Measurements from ENCODE around the gene SHISA9.

Gene SHISA9

DNA sequence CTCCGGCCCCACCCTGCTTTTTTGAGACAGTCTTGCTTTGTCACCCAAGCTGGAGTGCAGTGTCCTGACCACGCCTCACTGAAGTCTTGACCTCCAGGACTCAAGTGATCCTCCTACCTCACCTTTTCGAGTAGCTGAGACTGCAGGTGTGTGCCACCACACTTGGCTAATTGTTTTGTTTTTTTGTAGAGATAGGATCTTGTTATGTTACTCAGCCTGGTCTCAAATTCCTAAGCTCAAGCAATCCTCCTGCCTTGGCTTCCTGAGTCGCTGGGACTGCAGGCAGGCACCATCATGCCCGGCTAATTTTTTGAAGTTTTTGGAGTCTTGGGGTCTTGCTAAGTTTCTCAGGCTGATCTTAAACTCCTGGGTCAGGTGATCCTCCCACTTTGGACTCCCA is 206.7 kb downstream of the SHISA9 start:
- no peaks in the 10 kb centered on the region for H3K36me3 ChIP-seq
- no peaks in the 10 kb centered on the region for H3K4me1 ChIP-seq
- no peak overlapping the region for H3K4me3 ChIP-seq (ENCODE audit: low read depth, low read length)
- TF ChIP-seq, protein P1, sequence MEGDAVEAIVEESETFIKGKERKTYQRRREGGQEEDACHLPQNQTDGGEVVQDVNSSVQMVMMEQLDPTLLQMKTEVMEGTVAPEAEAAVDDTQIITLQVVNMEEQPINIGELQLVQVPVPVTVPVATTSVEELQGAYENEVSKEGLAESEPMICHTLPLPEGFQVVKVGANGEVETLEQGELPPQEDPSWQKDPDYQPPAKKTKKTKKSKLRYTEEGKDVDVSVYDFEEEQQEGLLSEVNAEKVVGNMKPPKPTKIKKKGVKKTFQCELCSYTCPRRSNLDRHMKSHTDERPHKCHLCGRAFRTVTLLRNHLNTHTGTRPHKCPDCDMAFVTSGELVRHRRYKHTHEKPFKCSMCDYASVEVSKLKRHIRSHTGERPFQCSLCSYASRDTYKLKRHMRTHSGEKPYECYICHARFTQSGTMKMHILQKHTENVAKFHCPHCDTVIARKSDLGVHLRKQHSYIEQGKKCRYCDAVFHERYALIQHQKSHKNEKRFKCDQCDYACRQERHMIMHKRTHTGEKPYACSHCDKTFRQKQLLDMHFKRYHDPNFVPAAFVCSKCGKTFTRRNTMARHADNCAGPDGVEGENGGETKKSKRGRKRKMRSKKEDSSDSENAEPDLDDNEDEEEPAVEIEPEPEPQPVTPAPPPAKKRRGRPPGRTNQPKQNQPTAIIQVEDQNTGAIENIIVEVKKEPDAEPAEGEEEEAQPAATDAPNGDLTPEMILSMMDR (IDR thresholded peaks at IDR 0.05; ENCODE audit: low read depth, low read length): no peak
- no peaks in the 10 kb centered on the region for H3K27me3 ChIP-seq
- no peaks in the 10 kb centered on the region for H3K9me3 ChIP-seq
- no peak for DNase-seq

DNA sequence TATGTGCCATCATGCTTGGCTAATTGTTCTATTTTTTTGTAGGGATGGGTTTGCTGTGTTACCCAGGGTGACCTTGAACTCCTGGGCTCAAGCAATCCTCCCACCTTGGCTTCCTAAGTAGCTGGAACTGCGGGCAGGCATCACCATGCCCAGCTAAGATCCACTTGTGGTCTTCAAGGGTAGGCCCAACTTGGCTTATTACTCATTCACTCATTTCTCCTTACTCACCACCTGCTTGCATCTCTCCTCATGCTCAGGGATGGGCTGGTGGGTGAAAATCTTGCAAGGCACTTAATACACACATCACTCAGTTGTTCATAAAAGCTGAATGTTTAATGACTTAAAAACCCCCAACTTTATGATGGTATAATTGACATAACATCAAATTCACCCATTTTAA is 207.8 kb downstream of the SHISA9 start:
- no peak for DNase-seq
- Histone ChIP-seq H3K36me3 (no peaks in the 10 kb centered on the region), H3K27me3 (no peaks in the 10 kb centered on the region), H3K4me1 (no peaks in the 10 kb centered on the region), H3K4me3 (ENCODE audit: low read depth, low read length) (no peak overlapping the region), H3K9me3 (no peaks in the 10 kb centered on the region)
- TF ChIP-seq, protein P1 (IDR thresholded peaks at IDR 0.05; ENCODE audit: low read depth, low read length): no peak

DNA sequence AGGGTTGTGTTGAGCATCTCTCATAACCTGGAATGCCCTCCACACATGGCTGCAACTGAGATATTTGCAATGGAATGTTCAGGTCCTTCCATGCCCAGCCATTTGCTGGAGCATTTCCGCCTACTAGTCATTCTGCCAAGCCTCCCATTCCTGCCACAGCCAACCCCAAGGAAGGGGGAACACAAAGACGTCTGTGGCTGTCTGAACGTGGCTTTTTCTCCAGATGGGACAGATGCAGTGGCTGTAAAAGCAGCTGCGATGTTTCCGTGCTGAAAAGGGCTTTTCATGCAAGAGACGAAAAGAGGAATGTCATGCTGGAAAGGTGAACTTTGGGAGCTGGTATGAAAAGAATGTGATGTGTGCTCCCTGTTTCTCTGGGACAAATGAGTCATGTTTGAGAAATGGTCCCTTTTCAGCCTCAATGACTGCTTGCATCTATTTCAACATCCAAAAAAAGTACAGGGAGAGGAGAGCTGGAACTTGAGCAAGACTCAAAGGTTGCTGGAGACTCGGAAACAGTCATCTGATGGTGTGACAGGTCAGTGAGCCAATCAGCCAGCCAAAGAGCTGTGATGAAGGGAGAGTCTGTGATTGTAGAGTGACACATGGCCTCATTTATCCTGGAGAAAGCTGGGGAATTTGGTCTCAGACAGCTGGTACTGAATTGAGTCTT is 208.9 kb downstream of the SHISA9 start:
- no peaks in the 10 kb centered on the region for H3K9me3 ChIP-seq
- TF ChIP-seq, protein P1 (IDR thresholded peaks at IDR 0.05; ENCODE audit: low read depth, low read length): no peak
- no peak for DNase-seq
- no peaks in the 10 kb centered on the region for H3K27me3 ChIP-seq
- no peaks in the 10 kb centered on the region for H3K4me1 ChIP-seq
- H3K4me3 ChIP-seq (ENCODE audit: low read depth, low read length): no peak overlapping the region
- H3K36me3 ChIP-seq: no peaks in the 10 kb centered on the region

DNA sequence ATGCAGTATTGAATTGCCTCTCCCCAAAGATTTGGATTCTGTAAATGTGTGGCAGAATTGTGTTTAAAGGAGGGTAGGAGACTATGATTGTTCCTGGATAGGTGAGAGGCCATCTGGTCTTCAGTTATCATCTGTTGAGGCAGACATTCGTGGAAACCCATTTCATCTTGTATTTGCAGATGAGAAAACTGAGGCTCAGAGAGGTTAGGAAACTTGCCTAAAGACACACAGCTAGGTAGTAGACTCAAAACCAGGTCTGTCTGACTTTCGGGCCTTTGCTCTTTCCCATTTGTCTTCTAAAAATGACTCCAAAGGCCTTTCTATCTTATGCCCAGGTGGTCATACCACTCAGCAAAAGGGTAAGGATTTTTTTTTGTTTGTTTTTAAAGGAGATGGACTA is 210.3 kb downstream of the SHISA9 start:
- DNase-seq: no peak
- no peaks in the 10 kb centered on the region for H3K27me3 ChIP-seq
- H3K4me1 ChIP-seq: no peaks in the 10 kb centered on the region
- H3K4me3 ChIP-seq (ENCODE audit: low read depth, low read length): no peak overlapping the region
- TF ChIP-seq, protein P1 (IDR thresholded peaks at IDR 0.05; ENCODE audit: low read depth, low read length): no peak
- H3K36me3 ChIP-seq: no peaks in the 10 kb centered on the region
- no peaks in the 10 kb centered on the region for H3K9me3 ChIP-seq

DNA sequence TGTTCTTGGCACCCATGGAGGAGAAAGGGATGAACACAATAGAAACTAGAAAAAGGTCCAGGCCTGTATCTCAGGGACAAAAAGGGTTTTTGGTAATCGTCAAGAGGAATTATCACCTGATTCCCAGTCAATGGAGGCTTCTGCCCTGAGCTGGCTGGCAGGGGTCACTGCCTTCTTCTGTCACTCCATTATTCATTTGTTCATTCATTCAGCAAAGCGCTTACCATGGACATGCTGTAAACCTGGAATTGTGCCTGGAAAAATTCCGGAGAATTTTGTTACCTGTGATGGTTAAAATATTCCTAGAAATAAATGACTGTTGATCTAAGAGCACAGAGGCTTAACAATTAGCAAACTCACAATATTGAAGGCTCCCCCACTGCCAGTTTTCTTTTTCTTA is 212.3 kb downstream of the SHISA9 start:
- no peaks in the 10 kb centered on the region for H3K9me3 ChIP-seq
- DNase-seq: no peak
- no peaks in the 10 kb centered on the region for H3K36me3 ChIP-seq
- no peaks in the 10 kb centered on the region for H3K4me1 ChIP-seq
- TF ChIP-seq, protein P1 (IDR thresholded peaks at IDR 0.05; ENCODE audit: low read depth, low read length): no peak
- H3K4me3 ChIP-seq (ENCODE audit: low read depth, low read length): no peak overlapping the region
- H3K27me3 ChIP-seq: no peaks in the 10 kb centered on the region

DNA sequence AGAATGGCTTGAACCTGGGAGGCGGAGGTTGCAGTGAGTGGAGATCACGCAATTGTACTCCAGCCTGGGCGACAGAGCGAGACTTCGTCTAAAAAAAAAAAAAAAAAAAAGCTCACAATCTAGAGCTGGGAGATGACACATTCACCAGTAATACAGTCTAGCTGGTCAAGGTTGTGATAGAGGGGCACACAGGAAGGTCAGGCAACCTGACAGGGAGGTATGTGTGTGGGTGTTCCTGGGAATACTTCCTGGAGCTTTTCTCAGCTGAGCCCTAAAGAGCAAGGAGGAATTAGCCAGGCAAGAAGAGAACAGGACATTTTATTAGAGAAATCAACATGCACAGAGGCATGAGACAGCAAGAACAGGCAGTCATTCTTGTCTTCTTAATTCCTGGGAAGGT is 216.7 kb downstream of the SHISA9 start:
- no peaks in the 10 kb centered on the region for H3K9me3 ChIP-seq
- DNase-seq: no peak
- no peak overlapping the region for H3K4me3 ChIP-seq (ENCODE audit: low read depth, low read length)
- no peaks in the 10 kb centered on the region for H3K27me3 ChIP-seq
- no peaks in the 10 kb centered on the region for H3K36me3 ChIP-seq
- H3K4me1 ChIP-seq: no peaks in the 10 kb centered on the region
- TF ChIP-seq, protein P1 (IDR thresholded peaks at IDR 0.05; ENCODE audit: low read depth, low read length): no peak

Data from BE2C (cell line).